Astrocyte (in vitro differentiated cells and primary cell): ENCODE data around the gene CASP5.

Experiments
- CTCF ChIP-seq: IDR thresholded peaks from 2 replicates; pipeline ENCODE4 v1.5.1; 2011; ENCODE audit warnings: low read depth, mild to moderate bottlenecking, inconsistent platforms, low read length, moderate library complexity; ENCODE audit not compliant: insufficient read depth
- EZH2 ChIP-seq: IDR thresholded peaks from 2 replicates; pipeline ENCODE4 v1.6.1; 2012; ENCODE audit warnings: mild to moderate bottlenecking, low read length, inconsistent platforms; ENCODE audit not compliant: insufficient read depth

GRCh38 chr11:104957280-104957679 lies 65.7 kb downstream of the CASP5 start:
- no peak for TF ChIP-seq CTCF
- no peak for TF ChIP-seq EZH2
